Fibroblast of lung (primary cell): Measurements from ENCODE around the gene ENPP6. TPM values are rescaled to one million over a fixed set of nuclear protein-coding genes. Genes with fewer than 3 reads are reported as not detected.
A peak's percentile ranks its signal among the peaks of the same experiment; 100 is the strongest.

Experiments used
- DNase-seq, 2 donors: peaks; one replicate each; pipeline versions ENCODE4 v3.0.0 to v3.0.0-alpha.2; 2010; ENCODE audit warnings: low read depth in 2 of 2
- H2AFZ ChIP-seq: 2 replicates; pipeline ENCODE4 v1.5.1; 2012; ENCODE audit warnings: low read length, control low read depth, inconsistent platforms
- H3K27ac ChIP-seq: 2 replicates; pipeline ENCODE4 v1.5.1; 2011; ENCODE audit warnings: low read length, control low read depth; ENCODE audit not compliant: insufficient read depth
- H3K27me3 ChIP-seq: 2 replicates; pipeline ENCODE4 v1.5.1; 2011; ENCODE audit warnings: mild to moderate bottlenecking, low read length; ENCODE audit not compliant: control insufficient read depth, insufficient read depth
- H3K36me3 ChIP-seq: 2 replicates; pipeline ENCODE4 v1.5.1; 2011; ENCODE audit warnings: low read length; ENCODE audit not compliant: control insufficient read depth, insufficient read depth
- H3K4me1 ChIP-seq: 2 replicates; pipeline ENCODE4 v1.5.1; 2011; ENCODE audit warnings: low read length; ENCODE audit not compliant: control insufficient read depth, insufficient read depth; ENCODE audit errors: extremely low read depth
- H3K4me2 ChIP-seq: 2 replicates; pipeline ENCODE4 v1.5.1; 2011; ENCODE audit warnings: low read length, control low read depth; ENCODE audit not compliant: insufficient read depth; ENCODE audit errors: extremely low read depth
- H3K4me3 ChIP-seq, 4 experiments: fragments of 200-600 bp in 1 of 4; sonication (generic) in 1 of 4; replicated peaks in 1 of 4; 2 replicates each; pipeline ENCODE4 v1.5.1; 2011 to 2016; ENCODE audit warnings: low read length in 4 of 4, low read depth in 3 of 4, mild to moderate bottlenecking in 3 of 4, control low read depth in 2 of 4, inconsistent platforms in 1 of 4, mixed read lengths in 1 of 4; ENCODE audit not compliant: insufficient read depth in 1 of 4; ENCODE audit errors: control extremely low read depth in 1 of 4
- H3K79me2 ChIP-seq: 2 replicates; pipeline ENCODE4 v1.5.1; 2012; ENCODE audit warnings: mild to moderate bottlenecking, low read length, inconsistent platforms; ENCODE audit not compliant: control insufficient read depth, insufficient read depth
- H3K9ac ChIP-seq: 2 replicates; pipeline ENCODE4 v1.5.1; 2011; ENCODE audit warnings: mild to moderate bottlenecking, low read length, control low read depth; ENCODE audit not compliant: insufficient read depth
- H3K9me3 ChIP-seq: 2 replicates; pipeline ENCODE4 v1.5.1; 2012; ENCODE audit warnings: low read depth, low read length; ENCODE audit not compliant: control insufficient read depth, insufficient read depth
- H4K20me1 ChIP-seq: 2 replicates; pipeline ENCODE4 v1.5.1; 2011; ENCODE audit warnings: low read length; ENCODE audit not compliant: control insufficient read depth, insufficient read depth; ENCODE audit errors: extremely low read depth
- EZH2 ChIP-seq: IDR thresholded peaks from 2 replicates; pipeline ENCODE4 v1.5.1; 2012; ENCODE audit warnings: low read length, control low read depth, mild to moderate bottlenecking; ENCODE audit errors: missing control alignments
- polyA plus RNA-seq, 2 donors: library from polyadenylated mRNA; depleted of rRNA in 1 of 2; stranded (reverse) in 1 of 2; unstranded in 1 of 2; fragments of >200 nt; gene quantifications; 2 replicates each; pipeline ENCODE4 v1.2.1, GENCODE V29; 2011 to 2012; ENCODE audit warnings: missing spikeins in 1 of 2
- total RNA-seq: library from RNA; depleted of rRNA; stranded (reverse); fragments of >200 nt; gene quantifications from 2 replicates; pipeline ENCODE4 v1.2.1, GENCODE V29; 2014
- TF ChIP-seq, protein P1 (sequence below), 2 donors: IDR thresholded peaks in 1 of 2; conservative IDR thresholded peaks in 1 of 2; 1 replicate in 1 of 2; 2 replicates in 1 of 2; pipeline ENCODE4 v1.5.1; 2011 to 2012; ENCODE audit warnings: low read length in 2 of 2, control low read depth in 1 of 2, inconsistent platforms in 1 of 2, low read depth in 1 of 2, mild to moderate bottlenecking in 1 of 2

Gene ENPP6
- total and polyA plus RNA-seq, 2 donors (not counting 1 experiment from before 2014, with no cell fraction given): 0.17 to 0.33 TPM

DNA sequence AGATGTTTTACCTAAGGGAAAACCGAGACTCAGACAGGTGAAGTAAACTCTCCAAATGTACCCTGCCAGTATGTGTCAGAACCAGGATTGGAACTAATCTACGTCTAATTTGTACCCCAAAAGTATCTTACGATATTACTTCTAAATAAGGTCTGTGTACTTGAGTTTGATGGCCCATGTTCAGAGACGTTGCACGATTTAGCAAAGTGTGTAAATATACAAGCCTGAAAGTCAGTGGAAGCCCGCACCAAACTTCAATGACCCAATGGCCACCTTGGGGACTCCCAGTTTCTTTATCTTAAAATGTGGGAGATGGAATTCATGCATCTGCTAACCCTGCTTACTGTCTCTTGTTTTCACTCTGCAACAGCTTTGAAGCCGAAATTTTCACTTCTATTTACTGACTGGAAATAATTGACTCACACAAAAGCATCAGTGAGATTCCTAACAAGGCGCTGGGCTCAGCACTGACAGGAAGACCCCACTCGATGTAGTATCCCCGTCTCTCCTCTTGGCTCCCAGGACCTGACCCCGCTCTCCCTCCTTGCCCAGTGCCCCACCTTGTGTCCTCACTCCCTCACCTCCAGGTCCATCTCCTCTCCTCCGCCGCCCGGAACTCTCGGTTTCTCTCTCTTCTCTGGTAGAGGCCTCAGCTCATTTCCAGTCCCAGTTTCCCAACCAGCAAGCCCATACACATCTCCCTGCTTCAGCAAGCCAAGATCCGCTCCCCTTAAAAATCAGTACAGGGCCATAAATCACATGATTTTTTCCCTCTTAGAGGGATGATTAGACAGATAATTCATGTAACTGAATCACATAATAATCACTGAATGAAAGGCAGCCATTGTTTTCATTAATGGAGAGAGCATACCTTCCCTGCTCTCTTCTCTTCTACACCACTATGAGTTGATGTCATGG is 42.8 kb downstream of the ENPP6 start:
- Histone ChIP-seq H3K79me2 (no peaks in the 10 kb centered on the region), H3K36me3 (no peaks in the 10 kb centered on the region), H3K9ac (no peak overlapping the region), H3K27ac (no peak overlapping the region), H4K20me1 (no peaks in the 10 kb centered on the region), H3K4me1 (no peaks in the 10 kb centered on the region), H3K27me3 (no peaks in the 10 kb centered on the region), H3K4me2 (no peak overlapping the region), H3K9me3 (no peaks in the 10 kb centered on the region), H3K4me3 (no peak overlapping the region), H2AFZ (no peak overlapping the region)
- TF ChIP-seq, protein P1, sequence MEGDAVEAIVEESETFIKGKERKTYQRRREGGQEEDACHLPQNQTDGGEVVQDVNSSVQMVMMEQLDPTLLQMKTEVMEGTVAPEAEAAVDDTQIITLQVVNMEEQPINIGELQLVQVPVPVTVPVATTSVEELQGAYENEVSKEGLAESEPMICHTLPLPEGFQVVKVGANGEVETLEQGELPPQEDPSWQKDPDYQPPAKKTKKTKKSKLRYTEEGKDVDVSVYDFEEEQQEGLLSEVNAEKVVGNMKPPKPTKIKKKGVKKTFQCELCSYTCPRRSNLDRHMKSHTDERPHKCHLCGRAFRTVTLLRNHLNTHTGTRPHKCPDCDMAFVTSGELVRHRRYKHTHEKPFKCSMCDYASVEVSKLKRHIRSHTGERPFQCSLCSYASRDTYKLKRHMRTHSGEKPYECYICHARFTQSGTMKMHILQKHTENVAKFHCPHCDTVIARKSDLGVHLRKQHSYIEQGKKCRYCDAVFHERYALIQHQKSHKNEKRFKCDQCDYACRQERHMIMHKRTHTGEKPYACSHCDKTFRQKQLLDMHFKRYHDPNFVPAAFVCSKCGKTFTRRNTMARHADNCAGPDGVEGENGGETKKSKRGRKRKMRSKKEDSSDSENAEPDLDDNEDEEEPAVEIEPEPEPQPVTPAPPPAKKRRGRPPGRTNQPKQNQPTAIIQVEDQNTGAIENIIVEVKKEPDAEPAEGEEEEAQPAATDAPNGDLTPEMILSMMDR (conservative IDR thresholded peaks at IDR 0.05 in 1 of 2, IDR thresholded peaks at IDR 0.05 in 1 of 2; ENCODE audit: low read depth in 1 of 2, low read length in 2 of 2): no peak
- no peak for TF ChIP-seq EZH2
- DNase-seq: no peak

DNA sequence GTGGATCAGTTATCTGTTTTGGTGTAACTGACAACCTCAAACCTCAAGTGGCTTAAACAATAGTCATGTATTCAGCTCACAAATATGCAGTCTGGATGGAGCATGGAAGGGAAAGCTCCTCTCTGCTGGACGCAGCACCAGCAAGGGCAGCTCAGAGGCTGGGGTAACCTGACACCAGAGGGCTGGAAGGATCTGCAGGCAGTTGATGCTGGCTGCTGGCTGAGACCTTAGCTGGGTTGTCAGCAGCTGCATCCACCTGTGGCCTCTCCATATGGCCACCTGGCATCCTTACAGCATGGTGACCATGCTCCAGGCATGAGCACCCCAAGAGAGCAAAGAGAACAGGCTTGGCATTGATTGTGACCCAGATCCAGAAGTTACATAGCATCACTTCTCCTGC is 46.7 kb downstream of the ENPP6 start:
- Histone ChIP-seq H3K9ac (no peak overlapping the region), H2AFZ (no peak overlapping the region), H3K9me3 (no peaks in the 10 kb centered on the region), H3K27me3 (peaks cover 2% of the 10 kb centered on the region), H3K4me3 (no peak overlapping the region), H3K27ac (no peak overlapping the region), H3K4me1 (no peaks in the 10 kb centered on the region), H3K79me2 (no peaks in the 10 kb centered on the region), H4K20me1 (no peaks in the 10 kb centered on the region), H3K4me2 (no peak overlapping the region), H3K36me3 (no peaks in the 10 kb centered on the region)
- TF ChIP-seq EZH2: no peak
- TF ChIP-seq, protein P1 (conservative IDR thresholded peaks at IDR 0.05 in 1 of 2, IDR thresholded peaks at IDR 0.05 in 1 of 2; ENCODE audit: low read depth in 1 of 2, low read length in 2 of 2): no peak
- peak; percentile 54 to 72 for DNase-seq

DNA sequence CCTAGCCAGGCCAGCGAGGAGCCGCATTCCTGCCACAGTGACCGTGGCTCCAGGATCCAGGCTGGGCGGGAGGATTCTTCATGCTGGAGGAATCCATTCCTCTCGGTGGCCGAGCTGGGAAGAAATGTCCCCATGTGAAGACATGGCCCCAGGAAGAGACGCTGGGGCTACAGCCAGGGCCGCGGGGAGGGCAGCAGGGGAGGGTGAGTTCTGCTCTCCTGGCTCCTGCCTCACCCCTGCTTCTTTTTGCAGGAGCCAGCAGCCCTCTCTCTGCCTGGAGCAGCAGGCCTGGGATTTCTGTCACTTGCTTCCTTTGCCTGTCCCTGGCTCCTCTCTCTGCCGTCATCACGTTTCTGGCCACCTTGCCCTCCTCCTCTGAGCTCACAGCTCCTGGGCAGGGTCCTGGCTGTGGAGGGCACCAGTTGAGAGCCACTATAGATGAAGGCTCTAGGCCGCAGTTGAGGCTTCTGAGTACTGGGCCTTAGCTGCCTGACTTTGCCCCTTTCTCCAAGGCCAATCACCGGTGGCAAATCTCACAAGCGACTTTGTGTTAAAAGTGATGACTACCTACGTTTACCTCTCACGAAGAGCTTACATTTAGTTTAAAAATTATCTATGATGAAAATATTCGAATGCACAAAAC is 48.3 kb downstream of the ENPP6 start:
- no peaks in the 10 kb centered on the region for H3K4me1 ChIP-seq
- H3K27me3 ChIP-seq: peaks cover 2% of the 10 kb centered on the region
- TF ChIP-seq, protein P1 (conservative IDR thresholded peaks at IDR 0.05 in 1 of 2, IDR thresholded peaks at IDR 0.05 in 1 of 2; ENCODE audit: low read depth in 1 of 2, low read length in 2 of 2): no peak
- TF ChIP-seq EZH2: no peak
- H3K79me2 ChIP-seq: no peaks in the 10 kb centered on the region
- no peak overlapping the region for H3K4me2 ChIP-seq
- no peak overlapping the region for H3K4me3 ChIP-seq
- H3K27ac ChIP-seq: no peak overlapping the region
- H3K36me3 ChIP-seq: no peaks in the 10 kb centered on the region
- H3K9me3 ChIP-seq: no peaks in the 10 kb centered on the region
- no peak overlapping the region for H2AFZ ChIP-seq
- no peak overlapping the region for H3K9ac ChIP-seq
- DNase-seq: no peak
- H4K20me1 ChIP-seq: no peaks in the 10 kb centered on the region
